Loucy (cell line): ENCODE measurements around the gene NDUFV1.

Experiments
- EZH2phosphoT487 ChIP-seq: fragments of 200-600 bp; IDR thresholded peaks from 2 replicates; pipeline ENCODE4 v1.6.1; 2018; ENCODE audit warnings: antibody characterized with exemption, mild to moderate bottlenecking, moderate library complexity, borderline replicate concordance
- TF ChIP-seq, protein P1 (sequence below): fragments of 200-600 bp; sonication (generic); conservative IDR thresholded peaks from 2 replicates; pipeline ENCODE4 v1.5.1; 2014; ENCODE audit warnings: mild to moderate bottlenecking, antibody characterized with exemption, low read length

DNA sequence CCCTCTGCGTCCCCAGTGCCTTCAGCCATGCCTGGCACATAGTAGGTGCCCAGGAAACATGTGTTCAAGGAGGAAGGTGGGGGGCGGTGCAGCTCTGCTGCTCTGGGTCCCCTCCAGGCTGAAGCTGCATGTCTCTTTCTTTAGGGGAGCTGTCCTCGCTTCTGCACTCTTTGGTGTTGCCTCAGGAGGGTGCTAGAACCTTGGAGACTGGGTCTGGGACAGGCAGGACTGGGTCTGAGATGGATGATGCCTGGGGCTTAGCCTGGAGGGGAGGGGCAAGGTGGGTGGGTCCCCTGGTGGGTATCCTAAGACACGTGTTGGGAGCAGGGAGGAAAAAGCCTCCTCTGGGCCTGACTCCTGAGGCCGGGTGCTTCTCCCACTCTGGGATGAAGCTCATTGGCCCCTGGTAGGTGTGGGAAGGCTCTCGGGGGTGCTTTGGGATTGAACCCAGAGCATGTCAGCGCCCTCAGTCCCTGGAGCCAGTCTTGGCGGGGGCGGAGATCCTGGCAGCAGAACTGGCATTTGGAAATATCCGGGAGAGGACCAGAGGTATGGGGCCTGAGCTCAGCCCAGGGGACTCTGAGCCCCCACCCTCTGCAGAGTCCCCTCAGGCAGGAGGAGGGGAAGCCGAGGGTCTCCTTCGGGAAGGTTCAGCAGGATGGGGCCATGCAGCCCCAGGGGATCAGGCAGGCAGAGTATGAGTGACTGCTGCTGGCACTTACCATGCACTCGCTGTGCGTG lies 29.8 kb upstream of the NDUFV1 start:
- TF ChIP-seq, protein P1, sequence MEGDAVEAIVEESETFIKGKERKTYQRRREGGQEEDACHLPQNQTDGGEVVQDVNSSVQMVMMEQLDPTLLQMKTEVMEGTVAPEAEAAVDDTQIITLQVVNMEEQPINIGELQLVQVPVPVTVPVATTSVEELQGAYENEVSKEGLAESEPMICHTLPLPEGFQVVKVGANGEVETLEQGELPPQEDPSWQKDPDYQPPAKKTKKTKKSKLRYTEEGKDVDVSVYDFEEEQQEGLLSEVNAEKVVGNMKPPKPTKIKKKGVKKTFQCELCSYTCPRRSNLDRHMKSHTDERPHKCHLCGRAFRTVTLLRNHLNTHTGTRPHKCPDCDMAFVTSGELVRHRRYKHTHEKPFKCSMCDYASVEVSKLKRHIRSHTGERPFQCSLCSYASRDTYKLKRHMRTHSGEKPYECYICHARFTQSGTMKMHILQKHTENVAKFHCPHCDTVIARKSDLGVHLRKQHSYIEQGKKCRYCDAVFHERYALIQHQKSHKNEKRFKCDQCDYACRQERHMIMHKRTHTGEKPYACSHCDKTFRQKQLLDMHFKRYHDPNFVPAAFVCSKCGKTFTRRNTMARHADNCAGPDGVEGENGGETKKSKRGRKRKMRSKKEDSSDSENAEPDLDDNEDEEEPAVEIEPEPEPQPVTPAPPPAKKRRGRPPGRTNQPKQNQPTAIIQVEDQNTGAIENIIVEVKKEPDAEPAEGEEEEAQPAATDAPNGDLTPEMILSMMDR, result peak; percentile 78
- TF ChIP-seq EZH2phosphoT487, result no peak
